GM19035 (cell line): ENCODE results near the gene MBLAC1.

ENCODE experiments used
- ATAC-seq: cut with Tn5 transposase; IDR thresholded peaks from one replicate; pipeline ENCODE4 v1.9.1; 2021; ENCODE audit not compliant: unreplicated experiment

MBLAC1 gene

GRCh38 chr7:100126931-100127865 lies at the start of gene MBLAC1:
MBLAC1 (plus strand) TSS chr7:100126967; CDS start chr7:100127396, 429 bp downstream.
- ATAC-seq = peak; percentile 66

GRCh38 chr7:100077205-100077604 lies 49.6 kb upstream of the MBLAC1 start:
- ATAC-seq = no peak

GRCh38 chr7:100079024-100079560 lies 47.7 kb upstream of the MBLAC1 start:
- no peak for ATAC-seq

GRCh38 chr7:100080907-100081534 lies 45.7 kb upstream of the MBLAC1 start:
- no peak for ATAC-seq

GRCh38 chr7:100081535-100082102 lies 45.1 kb upstream of the MBLAC1 start, which contains the start of gene ZNF3:
ZNF3 (minus strand) TSS chr7:100081723; CDS start chr7:100077357, 4,366 bp downstream.
- ATAC-seq = peak; percentile 82

GRCh38 chr7:100082978-100083377 lies 43.8 kb upstream of the MBLAC1 start:
- no peak for ATAC-seq

GRCh38 chr7:100085515-100085914 lies 41.3 kb upstream of the MBLAC1 start:
- no peak for ATAC-seq

- ATAC-seq = no peak
Observed at GRCh38 chr7:100087055-100087750, 39.6 kb upstream of the MBLAC1 start.

GRCh38 chr7:100088095-100088620 lies 38.6 kb upstream of the MBLAC1 start:
- ATAC-seq = no peak

GRCh38 chr7:100088621-100089457 lies 37.9 kb upstream of the MBLAC1 start, which contains the start of gene COPS6:
COPS6 (plus strand) TSS chr7:100088969; CDS start chr7:100088991, 22 bp downstream.
- peak; percentile 77 for ATAC-seq

- ATAC-seq = no peak
Observed at GRCh38 chr7:100089458-100090196, 37.1 kb upstream of the MBLAC1 start.

GRCh38 chr7:100090527-100091410 lies 36.0 kb upstream of the MBLAC1 start:
- no peak for ATAC-seq

GRCh38 chr7:100091411-100092181 lies 35.2 kb upstream of the MBLAC1 start:
- no peak for ATAC-seq

GRCh38 chr7:100093054-100093453 lies 33.7 kb upstream of the MBLAC1 start:
- ATAC-seq = no peak

- no peak for ATAC-seq
Observed at GRCh38 chr7:100093498-100093897, 33.3 kb upstream of the MBLAC1 start.

GRCh38 chr7:100093925-100094486 lies 32.8 kb upstream of the MBLAC1 start:
- ATAC-seq = no peak

GRCh38 chr7:100095289-100095688 lies 31.5 kb upstream of the MBLAC1 start:
- no peak for ATAC-seq
